ENCODE data around the gene GLB1L. TPM values are rescaled to one million over a fixed set of nuclear protein-coding genes. Genes with fewer than 3 reads are reported as not detected.

Gene GLB1L
- total RNA-seq, 1 donor from 2014 or later: 8.8 TPM

DNA sequence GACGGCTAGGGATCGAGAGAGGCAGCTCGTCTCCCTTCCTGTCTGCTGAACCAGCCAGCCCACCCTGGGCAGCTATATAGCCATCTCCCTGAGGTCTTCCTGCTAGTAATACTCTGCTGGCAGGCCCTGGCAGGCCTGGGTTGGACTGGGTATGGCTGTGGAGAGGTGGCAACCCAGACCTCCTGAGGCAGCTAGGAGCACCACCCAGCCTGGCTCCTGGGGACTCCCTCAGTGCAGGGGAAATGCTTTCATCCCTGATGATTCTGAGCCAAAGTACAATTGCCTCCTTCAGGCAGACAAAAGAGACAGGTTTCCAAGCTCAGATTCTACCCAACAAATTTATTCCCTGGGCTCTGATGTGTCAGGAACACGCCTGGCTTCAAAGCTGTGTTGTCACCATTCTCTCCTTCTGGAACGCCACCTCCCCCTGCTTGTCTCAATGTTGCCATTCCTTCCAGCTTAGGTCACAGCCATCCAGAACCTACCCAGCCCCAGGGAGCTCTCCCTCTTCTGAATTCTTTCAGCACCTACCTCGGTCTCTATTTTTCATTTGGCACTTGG is 29.2 kb upstream of the GLB1L start:
- TF ChIP-seq, protein P1, sequence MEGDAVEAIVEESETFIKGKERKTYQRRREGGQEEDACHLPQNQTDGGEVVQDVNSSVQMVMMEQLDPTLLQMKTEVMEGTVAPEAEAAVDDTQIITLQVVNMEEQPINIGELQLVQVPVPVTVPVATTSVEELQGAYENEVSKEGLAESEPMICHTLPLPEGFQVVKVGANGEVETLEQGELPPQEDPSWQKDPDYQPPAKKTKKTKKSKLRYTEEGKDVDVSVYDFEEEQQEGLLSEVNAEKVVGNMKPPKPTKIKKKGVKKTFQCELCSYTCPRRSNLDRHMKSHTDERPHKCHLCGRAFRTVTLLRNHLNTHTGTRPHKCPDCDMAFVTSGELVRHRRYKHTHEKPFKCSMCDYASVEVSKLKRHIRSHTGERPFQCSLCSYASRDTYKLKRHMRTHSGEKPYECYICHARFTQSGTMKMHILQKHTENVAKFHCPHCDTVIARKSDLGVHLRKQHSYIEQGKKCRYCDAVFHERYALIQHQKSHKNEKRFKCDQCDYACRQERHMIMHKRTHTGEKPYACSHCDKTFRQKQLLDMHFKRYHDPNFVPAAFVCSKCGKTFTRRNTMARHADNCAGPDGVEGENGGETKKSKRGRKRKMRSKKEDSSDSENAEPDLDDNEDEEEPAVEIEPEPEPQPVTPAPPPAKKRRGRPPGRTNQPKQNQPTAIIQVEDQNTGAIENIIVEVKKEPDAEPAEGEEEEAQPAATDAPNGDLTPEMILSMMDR (IDR thresholded peaks at IDR 0.05): no peak
- Mint-ChIP-seq H3K27ac (ENCODE audit: unreplicated experiment) (peak overlapping the region; percentile 25), H3K27me3 (ENCODE audit: unreplicated experiment) (no peaks in the 10 kb centered on the region), H3K4me1 (ENCODE audit: unreplicated experiment) (peaks cover 32% of the 10 kb centered on the region), H3K4me3 (ENCODE audit: unreplicated experiment) (no peak overlapping the region), H3K9me3 (ENCODE audit: unreplicated experiment) (no peaks in the 10 kb centered on the region), H3K36me3 (ENCODE audit: unreplicated experiment) (no peaks in the 10 kb centered on the region)
- DNase-seq (ENCODE audit: extremely low spot score, unreplicated experiment): no peak

DNA sequence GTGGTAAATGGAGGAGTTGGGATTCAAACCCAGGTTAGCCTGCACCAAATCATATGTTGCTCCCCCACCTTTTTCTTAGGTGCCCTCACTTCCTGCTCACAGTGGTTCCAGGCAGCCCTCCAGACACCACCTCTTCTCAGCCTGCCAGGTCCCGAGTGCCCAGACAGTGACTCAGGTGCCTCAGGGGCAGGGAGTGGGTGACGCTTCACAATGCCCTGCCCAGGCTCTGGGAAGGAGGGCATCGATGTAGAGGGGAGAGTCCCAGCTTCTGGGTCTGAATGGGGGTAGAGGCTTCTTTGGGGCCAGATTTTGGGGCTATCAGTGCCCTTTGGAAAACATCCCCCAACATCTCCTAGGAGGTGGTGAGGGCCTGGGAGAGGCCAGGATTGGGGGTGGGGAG is 28.7 kb upstream of the GLB1L start:
- no peak for DNase-seq (ENCODE audit: extremely low spot score, unreplicated experiment)
- H3K4me1 Mint-ChIP-seq (ENCODE audit: unreplicated experiment): peaks cover 31% of the 10 kb centered on the region
- H3K27me3 Mint-ChIP-seq (ENCODE audit: unreplicated experiment): no peaks in the 10 kb centered on the region
- TF ChIP-seq, protein P1 (IDR thresholded peaks at IDR 0.05): no peak
- H3K27ac Mint-ChIP-seq (ENCODE audit: unreplicated experiment): peak overlapping the region; percentile 25
- H3K9me3 Mint-ChIP-seq (ENCODE audit: unreplicated experiment): no peaks in the 10 kb centered on the region
- H3K36me3 Mint-ChIP-seq (ENCODE audit: unreplicated experiment): no peaks in the 10 kb centered on the region
- no peak overlapping the region for H3K4me3 Mint-ChIP-seq (ENCODE audit: unreplicated experiment)

GRCh38 chr2:219272995-219273394 is 27.8 kb upstream of the GLB1L start:
- Mint-ChIP-seq H3K27me3 (ENCODE audit: unreplicated experiment) (no peaks in the 10 kb centered on the region), H3K27ac (ENCODE audit: unreplicated experiment) (no peak overlapping the region), H3K36me3 (ENCODE audit: unreplicated experiment) (no peaks in the 10 kb centered on the region), H3K4me3 (ENCODE audit: unreplicated experiment) (no peak overlapping the region), H3K4me1 (ENCODE audit: unreplicated experiment) (peaks cover 21% of the 10 kb centered on the region), H3K9me3 (ENCODE audit: unreplicated experiment) (no peaks in the 10 kb centered on the region)
- no peak for DNase-seq (ENCODE audit: extremely low spot score, unreplicated experiment)
- TF ChIP-seq, protein P1 (IDR thresholded peaks at IDR 0.05): no peak

DNA sequence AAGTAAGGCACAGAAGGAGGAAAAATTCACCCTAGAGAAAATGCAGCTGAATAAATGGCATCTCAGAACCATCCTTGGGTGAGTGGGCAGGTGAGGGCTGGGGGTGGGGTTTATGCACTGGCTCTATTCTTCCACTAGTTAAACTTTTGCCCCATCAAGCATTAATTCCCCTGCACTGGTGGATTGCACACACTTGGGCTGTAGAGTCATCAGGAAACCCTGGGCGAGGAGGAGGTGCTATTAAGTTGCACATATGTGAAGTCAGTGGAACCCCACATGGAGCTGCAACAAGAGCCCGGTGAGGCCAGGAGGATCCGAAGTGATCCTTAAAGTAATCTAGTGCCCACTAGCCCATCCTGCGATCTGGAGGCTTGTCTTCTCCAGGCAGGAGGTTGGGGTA is 27.1 kb upstream of the GLB1L start:
- no peak overlapping the region for H3K27ac Mint-ChIP-seq (ENCODE audit: unreplicated experiment)
- H3K36me3 Mint-ChIP-seq (ENCODE audit: unreplicated experiment): no peaks in the 10 kb centered on the region
- H3K4me1 Mint-ChIP-seq (ENCODE audit: unreplicated experiment): peaks cover 15% of the 10 kb centered on the region
- no peak overlapping the region for H3K4me3 Mint-ChIP-seq (ENCODE audit: unreplicated experiment)
- TF ChIP-seq, protein P1 (IDR thresholded peaks at IDR 0.05): no peak
- H3K27me3 Mint-ChIP-seq (ENCODE audit: unreplicated experiment): no peaks in the 10 kb centered on the region
- no peak for DNase-seq (ENCODE audit: extremely low spot score, unreplicated experiment)
- no peaks in the 10 kb centered on the region for H3K9me3 Mint-ChIP-seq (ENCODE audit: unreplicated experiment)

DNA sequence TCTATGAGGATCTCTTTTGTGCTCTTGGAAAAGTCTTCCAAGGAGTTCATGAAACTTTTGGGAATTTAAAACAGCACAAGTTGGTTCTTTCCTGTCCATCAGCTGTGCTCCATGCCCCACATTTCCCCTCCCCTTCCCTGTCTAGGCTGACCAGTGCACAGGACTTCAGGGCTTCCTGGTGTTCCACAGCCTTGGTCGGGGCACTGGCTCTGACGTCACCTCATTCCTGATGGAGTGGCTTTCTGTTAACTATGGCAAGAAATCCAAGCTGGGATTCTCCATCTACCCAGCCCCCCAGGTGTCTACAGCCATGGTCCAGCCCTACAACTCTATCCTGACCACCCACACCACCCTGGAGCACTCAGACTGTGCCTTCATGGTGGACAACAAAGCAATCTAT is 25.8 kb upstream of the GLB1L start:
- Mint-ChIP-seq H3K4me1 (ENCODE audit: unreplicated experiment) (peaks cover 14% of the 10 kb centered on the region), H3K27me3 (ENCODE audit: unreplicated experiment) (no peaks in the 10 kb centered on the region), H3K36me3 (ENCODE audit: unreplicated experiment) (no peaks in the 10 kb centered on the region), H3K9me3 (ENCODE audit: unreplicated experiment) (no peaks in the 10 kb centered on the region), H3K27ac (ENCODE audit: unreplicated experiment) (no peak overlapping the region), H3K4me3 (ENCODE audit: unreplicated experiment) (no peak overlapping the region)
- no peak for DNase-seq (ENCODE audit: extremely low spot score, unreplicated experiment)
- TF ChIP-seq, protein P1 (IDR thresholded peaks at IDR 0.05): no peak

Data from osteocyte (in vitro differentiated cells).